NCI-H2081 treated with DMSO at 0.1 percent for 48 hours (cell line): ENCODE data around the gene AZIN2.

ENCODE experiments used
- DNase-seq: peaks from one replicate; lab custom pipeline; 2025; lab: John Stamatoyannopoulos, UW

AZIN2 gene

GRCh38 chr1:33152685-33153432 lies 71.9 kb downstream of the AZIN2 start:
- DNase-seq, result no peak

- no peak for DNase-seq
Measured at GRCh38 chr1:33153650-33154049, 72.7 kb downstream of the AZIN2 start.

- no peak for DNase-seq
Measured at GRCh38 chr1:33155877-33156538, 75.1 kb downstream of the AZIN2 start.

GRCh38 chr1:33157131-33157530 lies 76.2 kb downstream of the AZIN2 start:
- DNase-seq, result no peak

- DNase-seq, result no peak
Measured at GRCh38 chr1:33158366-33158765, 77.4 kb downstream of the AZIN2 start.

- DNase-seq, result no peak
Measured at GRCh38 chr1:33159577-33159976, 78.6 kb downstream of the AZIN2 start.

- DNase-seq, result peak; percentile 29
Measured at GRCh38 chr1:33161061-33161681, 80.2 kb downstream of the AZIN2 start.

- no peak for DNase-seq
Measured at GRCh38 chr1:33162141-33162540, 81.2 kb downstream of the AZIN2 start.

- DNase-seq, result no peak
Measured at GRCh38 chr1:33163621-33164519, 82.9 kb downstream of the AZIN2 start.

GRCh38 chr1:33165209-33165608 lies 84.3 kb downstream of the AZIN2 start:
- DNase-seq, result no peak

- no peak for DNase-seq
Measured at GRCh38 chr1:33165809-33166208, 84.9 kb downstream of the AZIN2 start.

- no peak for DNase-seq
Measured at GRCh38 chr1:33167650-33168447, 86.9 kb downstream of the AZIN2 start.

- no peak for DNase-seq
Measured at GRCh38 chr1:33168556-33169289, 87.8 kb downstream of the AZIN2 start.

- no peak for DNase-seq
Measured at GRCh38 chr1:33169290-33170055, 88.5 kb downstream of the AZIN2 start.
